GM19193 (cell line): ENCODE data around the gene C13orf42.

Experiments used
- POLR2A ChIP-seq: IDR thresholded peaks from 4 replicates; pipeline ENCODE4 v1.6.1; 2011; ENCODE audit not compliant: insufficient read depth, insufficient read length; ENCODE audit errors: extremely low read depth

The C13orf42 gene

DNA sequence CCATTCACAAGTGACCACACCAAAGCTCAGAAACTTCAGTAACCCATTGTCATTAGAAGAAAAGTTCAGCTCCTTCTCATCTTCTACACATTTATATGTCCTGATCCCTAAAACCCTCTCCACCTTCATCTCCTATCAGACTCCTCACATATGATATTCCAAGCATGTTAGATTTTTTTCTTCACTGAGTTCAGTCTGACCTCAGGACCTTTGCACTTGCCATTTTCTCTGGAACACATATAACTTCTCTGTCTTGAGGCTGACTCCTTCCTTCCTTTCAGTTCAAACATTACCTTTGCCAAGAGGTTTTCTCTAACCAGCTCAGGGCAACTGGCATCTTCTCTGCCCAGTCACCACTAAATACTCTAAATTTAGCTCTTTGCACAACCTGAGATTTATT, 54.1 kb downstream of the C13orf42 start:
- TF ChIP-seq POLR2A = no peak

DNA sequence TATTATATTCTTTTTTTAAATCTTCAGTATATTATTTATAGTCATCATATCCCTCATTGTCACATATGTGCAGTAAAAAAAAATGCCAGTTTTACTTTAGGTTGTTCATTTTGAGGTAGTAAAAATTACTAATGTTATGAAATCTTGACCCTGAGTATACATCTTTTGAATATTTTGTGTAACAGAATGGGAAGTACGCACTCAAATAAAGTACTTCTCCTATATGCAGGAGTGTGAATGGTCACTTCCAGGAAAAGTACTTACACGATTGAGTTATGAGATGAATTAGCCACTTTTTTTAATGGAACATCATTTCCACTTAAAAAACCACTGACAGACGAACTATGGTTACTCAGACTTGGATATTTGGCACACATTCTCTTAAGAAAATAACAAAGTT, 58.5 kb downstream of the C13orf42 start:
- no peak for TF ChIP-seq POLR2A

DNA sequence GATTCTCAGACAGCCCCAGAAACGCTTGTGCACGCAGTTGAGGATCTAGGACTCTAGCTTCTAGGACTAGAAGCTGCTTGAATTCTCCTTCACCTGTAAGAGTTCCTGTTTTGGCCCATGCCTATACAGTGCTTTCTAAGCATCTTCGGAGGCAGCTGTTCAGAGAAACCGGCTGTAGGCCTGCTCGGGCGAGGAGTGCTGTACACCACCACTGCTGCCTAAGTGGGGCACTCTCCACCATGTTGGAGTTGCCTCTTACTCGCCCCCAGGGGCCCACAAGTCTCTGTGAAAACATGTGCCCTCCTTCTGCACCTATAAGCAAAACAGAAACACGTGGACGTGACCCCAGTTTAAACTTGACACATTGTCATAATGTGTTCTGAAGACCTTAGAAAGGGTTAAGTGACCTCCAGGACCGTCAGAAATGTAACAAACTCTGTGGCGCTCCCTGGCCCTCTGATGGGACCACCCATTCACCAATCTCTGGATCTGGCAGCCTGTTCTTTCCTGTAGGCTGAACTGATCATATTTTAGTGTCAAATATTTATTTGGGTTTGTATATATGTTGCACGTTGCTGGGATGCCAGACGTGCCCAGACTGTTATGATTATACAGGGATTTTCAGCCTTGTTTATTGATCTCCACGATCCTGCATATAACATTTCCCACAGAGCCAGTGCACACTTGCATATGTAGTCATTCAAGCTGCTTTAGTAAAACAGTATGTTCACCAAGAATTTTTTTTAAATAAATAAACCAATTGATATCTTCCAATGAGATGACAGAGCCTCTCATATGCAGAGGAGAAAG, 60.8 kb downstream of the C13orf42 start:
- no peak for TF ChIP-seq POLR2A

DNA sequence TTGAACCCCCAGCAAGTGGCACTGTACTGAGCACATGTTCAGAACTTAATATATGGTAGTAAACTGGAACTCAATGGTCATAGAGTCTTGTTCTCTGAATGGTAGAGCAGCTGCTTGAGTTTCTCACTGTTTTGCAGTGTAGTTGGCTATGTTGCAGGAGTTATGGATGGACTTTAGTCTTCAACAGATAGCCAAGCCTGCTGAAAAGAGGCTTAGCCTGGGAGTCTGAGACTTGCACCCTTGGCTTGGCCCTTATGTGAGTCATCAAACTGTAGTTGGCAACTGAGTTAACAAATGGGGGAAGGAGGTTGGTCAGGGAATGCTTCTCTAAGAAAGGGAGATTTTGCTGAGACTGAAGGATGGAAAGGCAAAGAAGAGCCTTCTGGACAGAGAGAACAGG, 62.5 kb downstream of the C13orf42 start:
- TF ChIP-seq POLR2A = no peak

DNA sequence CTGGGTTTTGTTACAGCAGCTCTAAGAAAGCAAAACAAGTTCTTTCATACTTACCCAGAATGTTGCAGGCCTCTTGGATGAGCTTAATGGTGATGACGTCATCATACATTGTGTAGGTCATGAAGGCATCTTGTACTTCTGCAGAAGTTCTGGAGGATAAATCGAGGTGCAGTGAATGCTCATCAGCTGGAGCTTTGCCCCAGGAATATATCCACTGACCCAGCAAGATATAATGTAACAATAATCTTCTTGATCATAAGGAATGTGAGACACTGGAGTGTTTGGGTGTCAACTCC, 63.0 kb downstream of the C13orf42 start:
- TF ChIP-seq POLR2A = no peak

DNA sequence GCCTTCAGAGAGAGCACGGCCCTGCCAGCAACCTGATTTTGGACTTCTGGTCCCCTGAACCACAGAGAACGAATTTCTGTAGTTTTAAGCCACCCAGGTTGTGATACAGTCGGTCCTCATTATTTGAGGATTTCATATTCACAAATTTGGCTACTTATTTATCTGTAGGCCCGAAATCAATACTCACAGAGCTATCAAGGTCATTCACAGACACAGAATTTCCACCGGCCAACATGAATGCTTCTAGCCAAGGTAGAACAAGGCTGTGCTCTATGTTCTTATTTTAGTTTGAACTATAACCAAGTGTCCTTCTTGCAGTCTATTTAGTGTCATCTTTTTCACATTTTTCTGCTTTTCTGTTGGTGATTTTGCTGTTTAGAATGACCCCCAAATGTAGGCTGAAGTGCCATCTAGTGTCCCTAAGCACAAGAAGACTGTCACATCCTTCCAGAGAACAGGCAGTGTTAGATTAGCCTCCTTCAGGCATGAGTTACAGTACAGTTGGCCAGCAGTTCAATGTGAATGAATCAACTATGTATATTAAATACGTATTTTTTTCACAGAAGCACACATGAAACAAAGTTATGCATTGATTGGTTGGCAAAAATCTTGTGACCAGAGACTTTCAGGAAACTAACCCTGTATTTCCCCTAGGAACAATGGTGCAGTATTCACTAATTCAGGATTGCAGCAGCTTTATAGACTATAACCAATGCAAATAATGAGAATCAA, 63.5 kb downstream of the C13orf42 start:
- TF ChIP-seq POLR2A = no peak

DNA sequence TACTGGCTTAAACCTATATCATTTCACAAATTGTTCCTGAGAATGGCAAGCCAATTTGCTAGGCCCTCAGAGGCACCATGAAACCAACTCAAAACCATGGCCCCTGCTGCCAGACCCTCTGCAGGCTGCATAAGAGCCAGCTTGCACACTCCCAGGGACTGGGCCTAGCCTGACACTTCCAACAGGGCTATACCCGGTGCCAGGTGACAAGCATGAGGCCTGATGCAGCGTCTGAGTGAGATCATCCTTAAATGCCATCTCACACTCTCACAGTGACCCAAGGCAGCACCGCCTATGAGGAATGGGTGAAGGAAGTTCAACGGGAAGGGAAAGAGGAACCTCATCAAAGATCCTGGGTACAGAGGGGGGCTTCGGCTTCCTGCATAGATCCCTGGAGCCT, 65.6 kb downstream of the C13orf42 start:
- no peak for TF ChIP-seq POLR2A

DNA sequence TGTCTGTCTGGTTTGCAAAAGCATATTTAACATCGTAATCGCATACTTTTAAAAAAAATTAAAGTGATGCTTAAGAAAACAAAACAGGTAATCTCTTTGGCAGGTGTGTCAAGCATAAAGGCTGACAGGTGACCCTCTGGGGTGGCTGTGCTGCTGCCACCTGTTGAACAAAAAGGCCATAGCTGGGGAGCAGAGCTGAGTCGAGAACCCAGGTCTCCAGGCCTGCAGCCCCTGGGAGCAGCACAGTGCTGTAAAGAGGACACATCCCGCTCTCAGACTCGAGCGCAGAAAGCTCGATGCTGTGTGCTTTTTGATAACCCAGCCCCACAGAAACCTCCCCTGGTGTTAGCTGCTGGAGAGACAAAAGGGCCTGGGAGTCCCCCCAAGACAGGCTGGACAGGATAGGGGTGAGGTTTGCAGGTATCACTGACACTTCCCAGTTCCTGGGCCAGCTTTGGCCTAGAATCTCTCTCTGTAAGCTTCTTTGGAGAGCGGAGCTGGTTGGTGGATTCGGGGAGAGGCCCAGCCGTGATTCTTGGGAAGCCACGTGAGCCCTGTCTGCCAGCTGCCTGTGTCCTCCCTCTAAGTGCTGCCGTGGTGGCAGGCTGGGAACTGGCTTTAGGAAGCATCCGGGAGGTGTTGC, 66.9 kb downstream of the C13orf42 start:
- TF ChIP-seq POLR2A = no peak

DNA sequence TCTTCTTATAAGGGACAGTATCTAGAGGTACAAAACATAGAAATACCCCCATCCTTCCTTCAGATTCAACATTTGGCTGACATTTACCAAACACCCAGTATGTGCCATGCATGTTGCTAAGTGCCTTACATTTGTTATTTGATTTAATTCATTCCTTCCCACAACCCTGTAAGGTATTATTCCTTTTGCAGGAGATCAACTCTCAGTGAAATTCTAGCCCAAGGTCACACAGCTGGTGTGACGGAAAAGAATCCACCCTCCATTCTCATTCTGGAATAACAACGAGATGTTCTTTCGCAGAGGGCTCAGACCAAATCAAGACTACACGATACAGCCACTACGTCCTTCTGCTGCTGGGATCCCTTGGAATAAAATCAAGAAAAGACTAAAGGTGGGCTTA, 67.8 kb downstream of the C13orf42 start:
- TF ChIP-seq POLR2A = no peak

DNA sequence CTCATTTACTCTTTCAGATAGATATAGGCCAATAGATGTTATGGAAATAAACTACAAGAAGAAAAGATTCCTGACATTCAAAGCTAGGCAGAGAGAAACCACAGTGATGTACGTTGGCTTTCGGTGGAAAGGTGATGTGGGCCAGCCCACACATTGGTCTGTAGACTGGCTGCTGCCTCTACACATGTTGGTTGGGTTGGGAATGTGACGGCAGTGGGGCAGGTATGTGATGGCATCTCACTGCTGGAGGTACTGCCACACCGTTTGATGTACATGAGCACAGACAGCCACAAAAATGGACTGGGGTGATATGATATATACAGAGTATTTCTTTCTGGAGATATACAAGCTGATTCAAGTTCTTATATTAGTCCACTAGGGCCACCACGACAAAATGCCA, 69.4 kb downstream of the C13orf42 start:
- TF ChIP-seq POLR2A = no peak

DNA sequence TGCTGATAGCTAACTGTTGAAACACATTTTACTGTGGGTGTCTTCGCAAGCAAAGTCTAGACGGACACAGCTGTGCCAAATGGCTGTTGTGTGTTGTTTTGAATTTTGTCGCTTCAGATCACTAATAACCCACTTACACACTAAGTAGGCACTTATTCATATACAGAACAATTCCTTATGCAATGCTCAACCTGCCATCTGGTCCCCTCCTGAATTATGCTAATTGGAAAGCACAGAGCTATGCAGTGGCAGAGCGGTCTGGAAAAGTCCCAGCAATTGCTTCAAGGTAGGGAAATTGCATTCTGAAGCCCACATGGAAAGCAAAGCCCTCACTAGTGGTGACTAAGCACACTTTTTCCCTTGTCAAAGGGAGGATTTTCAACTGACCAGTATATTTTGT, 69.9 kb downstream of the C13orf42 start:
- TF ChIP-seq POLR2A = no peak

DNA sequence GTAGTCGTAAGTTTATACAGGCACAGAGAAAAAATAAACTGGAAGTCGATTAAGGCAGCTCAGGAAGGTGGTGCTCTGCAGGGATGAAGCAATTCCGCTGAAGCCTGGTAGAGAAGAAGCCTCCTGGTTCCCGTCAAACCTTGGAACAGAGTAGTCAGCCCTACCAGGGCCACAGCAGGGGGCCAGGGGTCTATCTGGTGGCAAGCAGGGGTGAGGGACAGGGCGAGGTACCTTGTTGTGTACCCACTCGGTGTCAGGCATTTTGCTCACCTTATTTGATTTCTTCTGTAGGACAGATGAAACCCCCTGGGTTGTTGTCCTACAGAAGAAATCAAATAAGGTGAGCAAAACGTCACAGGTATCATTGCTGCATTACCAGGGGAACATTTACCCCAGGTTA, 70.6 kb downstream of the C13orf42 start:
- TF ChIP-seq POLR2A = no peak

DNA sequence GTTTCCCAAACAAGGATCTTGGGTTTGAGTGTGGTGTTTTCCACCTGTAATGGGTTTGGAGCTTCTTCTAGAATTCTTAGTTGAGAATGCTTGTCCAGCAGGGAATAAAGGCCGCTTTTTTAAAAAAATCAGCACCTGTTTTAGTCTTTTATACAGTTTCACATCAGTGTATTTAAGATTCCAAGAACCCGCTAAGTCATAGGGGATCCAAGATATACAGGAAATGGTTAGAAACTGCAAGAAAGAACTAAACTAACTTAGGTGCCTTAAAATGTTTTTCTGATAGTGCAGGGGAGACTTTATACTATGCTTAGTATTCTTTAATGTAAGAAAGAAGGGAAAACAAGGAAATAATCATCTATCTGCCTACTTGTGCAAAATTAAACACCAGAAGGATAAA, 74.7 kb downstream of the C13orf42 start:
- no peak for TF ChIP-seq POLR2A

DNA sequence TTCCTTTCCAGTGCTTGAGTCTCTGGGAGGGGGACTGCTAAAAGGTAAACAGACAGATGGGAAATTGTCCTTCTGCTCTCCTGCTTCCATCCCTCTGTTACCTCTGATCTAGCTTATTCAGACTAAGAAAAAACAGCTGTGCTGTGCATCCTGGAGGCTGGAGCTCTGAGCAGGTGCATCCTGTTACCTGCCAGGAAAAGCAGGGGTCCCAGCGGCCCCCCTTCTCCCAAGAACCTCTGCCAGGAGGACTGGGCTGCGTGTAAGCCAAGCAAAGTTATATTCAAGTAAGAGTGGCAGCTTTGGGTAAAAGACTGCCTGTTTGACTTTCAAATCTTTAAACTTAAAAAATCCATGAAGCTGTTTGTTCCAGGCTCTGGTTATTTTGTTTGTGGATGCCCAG, 75.1 kb downstream of the C13orf42 start:
- TF ChIP-seq POLR2A = no peak

DNA sequence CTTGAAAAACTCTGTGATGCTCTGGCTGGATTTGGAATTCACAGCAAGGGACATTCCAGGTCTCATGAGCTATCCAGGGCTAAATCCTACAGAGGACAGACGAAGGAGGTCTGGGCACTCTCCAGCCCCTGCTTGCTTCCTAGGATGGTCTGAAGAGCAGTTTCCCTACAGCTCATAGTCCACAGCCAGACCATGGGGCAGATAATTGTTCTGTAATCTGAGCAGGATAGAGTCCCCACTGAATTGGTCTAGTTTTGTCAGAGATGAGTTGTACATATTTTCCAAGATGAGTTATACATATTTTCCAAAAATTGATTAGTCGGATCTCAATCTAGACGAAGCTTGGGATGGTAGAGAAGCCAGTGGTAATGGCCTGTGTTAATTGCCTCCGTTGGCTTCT, 75.6 kb downstream of the C13orf42 start:
- TF ChIP-seq POLR2A = no peak

DNA sequence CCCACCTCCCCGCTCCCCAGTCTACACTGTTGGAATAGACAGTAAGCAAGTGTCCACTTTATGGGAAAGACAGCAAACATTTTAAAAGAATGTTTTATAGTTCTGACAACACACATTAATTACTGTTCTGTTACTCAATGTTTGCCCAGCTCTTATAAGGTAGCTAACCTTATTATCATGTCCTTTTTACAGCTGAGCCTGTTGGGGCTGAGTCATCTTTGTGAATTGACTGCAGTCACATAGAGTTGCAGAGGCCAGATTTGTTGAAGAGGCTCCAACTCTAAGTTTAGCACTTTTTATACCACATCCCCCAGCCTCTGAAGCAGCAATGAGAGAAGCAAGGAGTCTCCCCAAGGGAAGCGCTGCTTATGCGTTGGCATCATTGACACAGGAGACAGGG, 76.2 kb downstream of the C13orf42 start:
- TF ChIP-seq POLR2A = no peak
